ENCODE results near the gene FOXN3. TPM values are rescaled to one million over a fixed set of nuclear protein-coding genes. Genes with fewer than 3 reads are reported as not detected.

The FOXN3 gene
- total and polyA plus RNA-seq, 10 donors: 9.2 to 121 (median 98.3) TPM

GRCh38 chr14:89232265-89233070 is 184.6 kb downstream of the FOXN3 start:
- Histone ChIP-seq H3K4me1 (peaks cover 0 to 16% (median 5%) of the 10 kb centered on the region in 6 donors), H3K36me3 (no peaks in the 10 kb centered on the region), H3K27ac (no peak overlapping the region), H3K4me3 (no peak overlapping the region), H3K9me3 (peaks cover 0 to 6% (median 0%) of the 10 kb centered on the region in 8 donors), H3K27me3 (replicated peaks in 1 of 7) (no peaks in the 10 kb centered on the region)
- DNase-seq: no peak
- 87 to 97% (median 91%) methylated on average over 18 of the region's 18 CpGs for WGBS, 5 donors
- intact Hi-C loops (cut with DNase I; ENCODE audit: low total_unique reads): no loop called here
- TF ChIP-seq POLR2A (IDR thresholded peaks at IDR 0.05): no peak

- H3K9me3 ChIP-seq: peaks cover 0 to 6% (median 0%) of the 10 kb centered on the region in 8 donors
- no peak for TF ChIP-seq POLR2AphosphoS5 (IDR thresholded peaks at IDR 0.05)
- TF ChIP-seq CTCF (IDR thresholded peaks at IDR 0.05 in 8 of 11, conservative IDR thresholded peaks at IDR 0.05 in 3 of 11): no peak
- no peak for TF ChIP-seq POLR2A (IDR thresholded peaks at IDR 0.05)
- H3K27ac ChIP-seq: no peak overlapping the region
- H3K36me3 ChIP-seq: no peaks in the 10 kb centered on the region
- WGBS, 5 donors: 90 to 98% (median 97%) methylated on average over 14 to 15 of the region's 15 CpGs
- H3K4me1 ChIP-seq: peaks cover 0 to 17% (median 5%) of the 10 kb centered on the region in 6 donors
- no peaks in the 10 kb centered on the region for H3K27me3 ChIP-seq (replicated peaks in 1 of 7)
- intact Hi-C loops (cut with DNase I; ENCODE audit: low total_unique reads): no loop called here
- H3K4me3 ChIP-seq: no peak overlapping the region
- no peak for DNase-seq
Observed at GRCh38 chr14:89231426-89232113, 185.5 kb downstream of the FOXN3 start.

GRCh38 chr14:89228921-89229639 is 188.0 kb downstream of the FOXN3 start:
- WGBS, 5 donors: 72 to 79% (median 76%) methylated on average over 10 of the region's 10 CpGs
- no peak overlapping the region for H3K27ac ChIP-seq
- no peaks in the 10 kb centered on the region for H3K36me3 ChIP-seq

GRCh38 chr14:89227496-89227836 is 189.6 kb downstream of the FOXN3 start:
- Histone ChIP-seq H3K4me1 (peaks cover 0 to 32% (median 5%) of the 10 kb centered on the region in 6 donors), H3K9me3 (no peaks in the 10 kb centered on the region), H3K27me3 (replicated peaks in 1 of 7) (no peaks in the 10 kb centered on the region), H3K36me3 (peaks cover 0 to 10% (median 0%) of the 10 kb centered on the region in 6 donors), H3K27ac (no peak overlapping the region), H3K4me3 (no peak overlapping the region)
- no peak for DNase-seq
- TF ChIP-seq POLR2AphosphoS5 (IDR thresholded peaks at IDR 0.05): no peak
- no peak for TF ChIP-seq POLR2A (IDR thresholded peaks at IDR 0.05)
- TF ChIP-seq CTCF (IDR thresholded peaks at IDR 0.05 in 8 of 11, conservative IDR thresholded peaks at IDR 0.05 in 3 of 11): no peak
- 87 to 94% (median 93%) methylated on average over 8 of the region's 8 CpGs for WGBS, 5 donors
- intact Hi-C loops (cut with DNase I; ENCODE audit: low total_unique reads): no loop called here

More at GRCh38 chr14:89228921-89229639, 188.0 kb downstream of the FOXN3 start:
- H3K4me1 ChIP-seq: peaks cover 0 to 32% (median 5%) of the 10 kb centered on the region in 6 donors
- H3K4me3 ChIP-seq: no peak overlapping the region
- no peak for TF ChIP-seq POLR2AphosphoS5 (IDR thresholded peaks at IDR 0.05)
- no peak for TF ChIP-seq POLR2A (IDR thresholded peaks at IDR 0.05)
- TF ChIP-seq CTCF (IDR thresholded peaks at IDR 0.05 in 8 of 11, conservative IDR thresholded peaks at IDR 0.05 in 3 of 11): no peak
- H3K27me3 ChIP-seq (replicated peaks in 1 of 7): no peaks in the 10 kb centered on the region
- DNase-seq: no peak
- no peaks in the 10 kb centered on the region for H3K9me3 ChIP-seq
- intact Hi-C loops (cut with DNase I; ENCODE audit: low total_unique reads): no loop called here
